Loucy (cell line): Measurements from ENCODE around the gene NKAIN2.

ENCODE experiments used
- H2AFZ ChIP-seq: fragments of 200-600 bp; sonication (generic); 2 replicates; pipeline ENCODE4 v1.6.0; 2016; ENCODE audit warnings: antibody characterized with exemption, mild to moderate bottlenecking, low read length, moderate library complexity
- H3F3A ChIP-seq: fragments of 200-600 bp; 2 replicates; pipeline ENCODE4 v1.6.0; 2016; ENCODE audit warnings: antibody characterized with exemption, low read depth, mild to moderate bottlenecking
- H3K27me3 ChIP-seq: fragments of 200-600 bp; sonication (generic); 2 replicates; pipeline ENCODE4 v1.6.1; 2014; ENCODE audit warnings: low read length, mild to moderate bottlenecking; ENCODE audit not compliant: insufficient read depth, poor library complexity, severe bottlenecking
- H3K36me3 ChIP-seq: fragments of 200-600 bp; sonication (generic); 2 replicates; pipeline ENCODE4 v1.6.1; 2016; ENCODE audit warnings: low read length; ENCODE audit not compliant: insufficient read depth
- H3K4me1 ChIP-seq: fragments of 200-600 bp; sonication (generic); 2 replicates; pipeline ENCODE4 v1.5.1; 2014; ENCODE audit warnings: low read length, mild to moderate bottlenecking; ENCODE audit not compliant: insufficient read depth, poor library complexity, severe bottlenecking
- H3K4me2 ChIP-seq: fragments of 200-600 bp; sonication (generic); 2 replicates; pipeline ENCODE4 v1.6.0; 2014; ENCODE audit warnings: antibody characterized with exemption, low read length, low read depth, mild to moderate bottlenecking; ENCODE audit not compliant: poor library complexity, severe bottlenecking
- H3K4me3 ChIP-seq: fragments of 200-600 bp; sonication (generic); 2 replicates; pipeline ENCODE4 v1.5.1; 2014; ENCODE audit warnings: low read length, mild to moderate bottlenecking, mixed read lengths; ENCODE audit not compliant: poor library complexity, severe bottlenecking
- H3K79me2 ChIP-seq: fragments of 200-600 bp; sonication (generic); 2 replicates; pipeline ENCODE4 v1.6.1; 2014; ENCODE audit warnings: low read length; ENCODE audit not compliant: insufficient read depth
- H3K9ac ChIP-seq: fragments of 200-600 bp; sonication (generic); 2 replicates; pipeline ENCODE4 v1.6.0; 2014; ENCODE audit warnings: mild to moderate bottlenecking, low read depth, low read length, moderate library complexity; ENCODE audit not compliant: poor library complexity, severe bottlenecking
- H3K9me2 ChIP-seq: fragments of 200-600 bp; sonication (generic); replicated peaks from 2 replicates; pipeline ENCODE4 v1.6.1; 2016; ENCODE audit warnings: low read depth, low read length, mixed read lengths
- H3K9me3 ChIP-seq: fragments of 200-600 bp; sonication (generic); 2 replicates; pipeline ENCODE4 v1.6.1; 2014; ENCODE audit warnings: mild to moderate bottlenecking, antibody characterized with exemption, low read length, low read depth; ENCODE audit not compliant: insufficient read depth
- H4K20me1 ChIP-seq: fragments of 200-600 bp; sonication (generic); 2 replicates; pipeline ENCODE4 v1.6.0; 2014; ENCODE audit warnings: antibody characterized with exemption, low read length, mild to moderate bottlenecking; ENCODE audit not compliant: insufficient read depth, poor library complexity, severe bottlenecking
- EZH2phosphoT487 ChIP-seq: fragments of 200-600 bp; IDR thresholded peaks from 2 replicates; pipeline ENCODE4 v1.6.1; 2018; ENCODE audit warnings: antibody characterized with exemption, mild to moderate bottlenecking, moderate library complexity, borderline replicate concordance
- TF ChIP-seq, protein P1 (sequence below): fragments of 200-600 bp; sonication (generic); conservative IDR thresholded peaks from 2 replicates; pipeline ENCODE4 v1.5.1; 2014; ENCODE audit warnings: mild to moderate bottlenecking, antibody characterized with exemption, low read length

The NKAIN2 gene

DNA sequence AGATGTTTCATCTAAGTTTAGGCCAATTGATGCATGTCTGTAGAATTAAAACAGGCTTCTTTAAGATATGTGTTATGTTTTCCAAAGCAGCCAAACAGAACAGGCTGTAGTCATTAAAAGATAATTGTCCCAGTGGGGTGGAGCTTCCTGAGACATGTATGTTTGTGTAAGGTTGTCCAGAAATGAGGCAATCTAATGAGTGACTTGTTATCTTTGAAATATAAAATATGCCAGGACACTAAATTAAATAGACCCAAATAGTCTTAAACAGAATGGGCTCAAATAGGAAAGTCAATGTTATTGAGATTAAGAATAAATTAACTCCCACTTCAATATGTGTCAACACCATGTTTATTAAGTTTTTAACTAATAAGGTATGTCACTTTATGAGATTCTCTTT, 953.9 kb downstream of the NKAIN2 start:
- H3F3A ChIP-seq, result no peaks in the 10 kb centered on the region
- no peak overlapping the region for H2AFZ ChIP-seq
- H3K9me3 ChIP-seq, result no peaks in the 10 kb centered on the region
- no peaks in the 10 kb centered on the region for H3K27me3 ChIP-seq
- TF ChIP-seq EZH2phosphoT487, result no peak
- TF ChIP-seq, protein P1, sequence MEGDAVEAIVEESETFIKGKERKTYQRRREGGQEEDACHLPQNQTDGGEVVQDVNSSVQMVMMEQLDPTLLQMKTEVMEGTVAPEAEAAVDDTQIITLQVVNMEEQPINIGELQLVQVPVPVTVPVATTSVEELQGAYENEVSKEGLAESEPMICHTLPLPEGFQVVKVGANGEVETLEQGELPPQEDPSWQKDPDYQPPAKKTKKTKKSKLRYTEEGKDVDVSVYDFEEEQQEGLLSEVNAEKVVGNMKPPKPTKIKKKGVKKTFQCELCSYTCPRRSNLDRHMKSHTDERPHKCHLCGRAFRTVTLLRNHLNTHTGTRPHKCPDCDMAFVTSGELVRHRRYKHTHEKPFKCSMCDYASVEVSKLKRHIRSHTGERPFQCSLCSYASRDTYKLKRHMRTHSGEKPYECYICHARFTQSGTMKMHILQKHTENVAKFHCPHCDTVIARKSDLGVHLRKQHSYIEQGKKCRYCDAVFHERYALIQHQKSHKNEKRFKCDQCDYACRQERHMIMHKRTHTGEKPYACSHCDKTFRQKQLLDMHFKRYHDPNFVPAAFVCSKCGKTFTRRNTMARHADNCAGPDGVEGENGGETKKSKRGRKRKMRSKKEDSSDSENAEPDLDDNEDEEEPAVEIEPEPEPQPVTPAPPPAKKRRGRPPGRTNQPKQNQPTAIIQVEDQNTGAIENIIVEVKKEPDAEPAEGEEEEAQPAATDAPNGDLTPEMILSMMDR, result no peak
- H3K36me3 ChIP-seq, result no peaks in the 10 kb centered on the region
- H3K9ac ChIP-seq, result no peak overlapping the region
- no peak overlapping the region for H3K4me3 ChIP-seq
- H3K4me1 ChIP-seq, result no peaks in the 10 kb centered on the region
- no peak overlapping the region for H3K4me2 ChIP-seq
- H4K20me1 ChIP-seq, result no peaks in the 10 kb centered on the region
- H3K79me2 ChIP-seq, result no peaks in the 10 kb centered on the region
- no peaks in the 10 kb centered on the region for H3K9me2 ChIP-seq

DNA sequence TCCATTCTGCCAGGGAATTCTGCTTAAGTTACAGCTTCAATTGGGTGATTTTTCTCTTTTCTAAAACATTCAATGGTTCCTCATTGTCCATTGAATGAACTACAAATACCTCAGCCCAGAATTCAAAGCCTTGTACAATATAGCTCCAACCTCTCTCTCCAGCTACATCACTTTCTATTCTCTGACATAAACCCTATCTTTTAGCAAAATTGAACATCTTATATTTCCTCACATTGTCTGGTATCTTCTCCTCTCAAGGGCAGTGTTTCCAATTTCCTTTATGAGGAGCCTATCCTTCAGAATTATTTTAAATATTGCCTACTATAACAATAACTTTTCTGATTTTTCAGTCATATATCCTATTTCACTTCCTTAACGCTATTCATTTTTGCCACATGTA, 955.0 kb downstream of the NKAIN2 start:
- TF ChIP-seq EZH2phosphoT487, result no peak
- TF ChIP-seq, protein P1, result no peak
- Histone ChIP-seq H2AFZ (no peak overlapping the region), H3K27me3 (no peaks in the 10 kb centered on the region), H3K9me3 (no peaks in the 10 kb centered on the region), H3K4me3 (no peak overlapping the region), H4K20me1 (no peaks in the 10 kb centered on the region), H3K36me3 (no peaks in the 10 kb centered on the region), H3K9ac (no peak overlapping the region), H3K9me2 (no peaks in the 10 kb centered on the region), H3K79me2 (no peaks in the 10 kb centered on the region), H3K4me2 (no peak overlapping the region), H3F3A (no peaks in the 10 kb centered on the region), H3K4me1 (no peaks in the 10 kb centered on the region)

DNA sequence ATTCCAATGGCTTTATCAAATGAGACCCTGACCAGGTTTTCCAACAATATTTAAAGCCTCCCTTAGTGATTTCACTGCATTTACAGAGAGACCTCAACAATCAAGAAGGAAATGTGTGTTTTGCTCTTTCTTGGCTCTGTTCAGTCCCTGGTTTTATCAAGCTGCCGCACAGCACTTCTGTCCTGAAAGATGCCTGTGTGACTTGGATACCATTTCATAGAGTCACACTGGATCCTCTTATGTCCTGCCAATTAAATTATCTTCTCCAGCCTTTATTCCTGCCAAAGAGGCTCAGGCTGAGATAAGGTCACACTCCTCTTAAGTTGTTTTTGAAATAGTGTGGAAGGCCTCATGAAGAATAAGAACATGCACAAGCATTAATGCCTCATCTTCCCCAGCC, 961.6 kb downstream of the NKAIN2 start:
- H3K4me3 ChIP-seq, result no peak overlapping the region
- no peaks in the 10 kb centered on the region for H3K79me2 ChIP-seq
- H3K4me1 ChIP-seq, result no peaks in the 10 kb centered on the region
- no peaks in the 10 kb centered on the region for H3K9me2 ChIP-seq
- no peaks in the 10 kb centered on the region for H4K20me1 ChIP-seq
- H3K9ac ChIP-seq, result no peak overlapping the region
- TF ChIP-seq EZH2phosphoT487, result no peak
- TF ChIP-seq, protein P1, result no peak
- no peaks in the 10 kb centered on the region for H3F3A ChIP-seq
- no peaks in the 10 kb centered on the region for H3K27me3 ChIP-seq
- H2AFZ ChIP-seq, result no peak overlapping the region
- H3K36me3 ChIP-seq, result no peaks in the 10 kb centered on the region
- no peak overlapping the region for H3K4me2 ChIP-seq
- H3K9me3 ChIP-seq, result no peaks in the 10 kb centered on the region
